HTERT RPE-1 (cell line): ENCODE measurements around the gene CXCR2.
"Not testable (repeated sequence)": the region's sequence is repeated elsewhere in the genome, so short reads cannot be mapped to it uniquely, and the experiment has no call there.

Experiments
- in situ Hi-C: fragments of 300-500 bp; cut with MboI; formaldehyde crosslinking; loops from 4 replicates; pipeline ENCODE4 v1.14.3; 2020; ENCODE audit warnings: low sequenced_read_pairs

Gene CXCR2

DNA sequence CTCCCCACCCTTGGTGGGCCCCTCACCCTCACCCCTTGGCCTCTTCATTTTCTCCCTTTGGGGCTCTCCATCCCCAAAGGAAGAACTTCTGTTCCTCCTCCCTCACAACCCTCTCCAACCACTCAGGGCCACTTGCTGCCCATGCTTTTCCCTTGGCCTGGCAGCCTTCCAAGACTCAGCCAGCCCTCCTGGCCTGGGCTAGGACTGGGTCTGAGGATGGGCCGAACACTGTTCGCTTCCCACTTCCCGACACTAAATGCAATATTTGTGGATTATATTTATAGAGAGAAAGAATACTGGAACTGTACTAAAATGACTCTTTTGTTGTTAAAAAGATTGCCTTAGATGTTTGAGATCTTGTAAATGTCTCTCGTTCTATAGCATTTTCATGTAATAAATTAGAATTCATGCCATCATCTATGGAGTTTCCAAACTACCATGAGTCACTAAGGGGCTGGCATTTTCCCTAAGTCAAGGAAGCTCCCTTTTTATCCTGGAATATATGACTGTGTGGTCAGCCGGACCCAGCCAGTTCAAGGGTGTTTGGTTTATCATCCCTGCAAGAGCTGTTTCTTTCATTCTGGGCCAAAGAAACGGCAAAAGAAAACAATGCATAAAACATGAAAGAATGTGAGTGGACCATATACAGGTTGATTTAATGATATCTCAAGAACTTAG is 3.8 kb downstream of the CXCR2 start:
- in situ Hi-C loops, result no loop called here

- in situ Hi-C loops, result no loop called here
Measured at GRCh38 chr2:218130377-218130776, 4.5 kb downstream of the CXCR2 start.

DNA sequence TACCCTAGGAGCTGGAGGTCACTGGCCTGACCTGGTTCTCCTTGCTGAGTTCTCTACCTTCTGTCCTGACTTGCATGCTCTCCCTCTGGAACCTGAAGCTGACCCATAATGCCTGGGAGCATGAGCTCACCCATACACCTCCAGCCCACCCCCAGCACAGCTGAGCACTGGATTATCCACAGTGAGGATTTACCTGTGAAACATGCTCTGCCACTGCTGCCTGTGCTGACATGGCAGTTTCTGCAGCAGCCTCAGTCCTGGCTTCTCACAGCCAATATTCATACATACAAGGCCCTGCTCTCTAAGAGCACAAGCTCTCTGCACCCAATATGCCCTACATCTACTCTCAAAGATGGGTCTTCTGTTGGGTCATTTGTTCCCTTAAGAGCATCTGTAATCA is 5.0 kb downstream of the CXCR2 start:
- in situ Hi-C loops, result no loop called here

DNA sequence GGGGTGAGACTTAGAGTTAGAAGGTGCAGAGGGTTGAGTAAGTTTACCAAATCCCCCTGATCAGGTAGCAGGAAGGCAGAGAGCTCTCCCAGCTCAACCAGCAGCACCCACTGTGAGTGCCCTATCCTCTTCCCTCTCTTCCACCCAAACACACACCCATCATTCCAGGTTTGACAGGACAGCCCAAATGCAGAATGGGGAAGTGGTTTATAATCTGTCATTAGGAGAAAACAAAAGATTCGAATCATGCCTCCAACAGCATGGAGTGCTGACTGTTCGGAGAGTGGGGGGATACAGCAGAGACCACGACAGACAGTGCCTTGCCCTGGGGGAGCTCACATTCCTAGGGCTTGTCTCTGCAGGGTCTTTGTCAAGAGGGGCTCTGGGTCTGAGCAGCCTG is 11.7 kb downstream of the CXCR2 start:
- in situ Hi-C loops, result no loop called here

DNA sequence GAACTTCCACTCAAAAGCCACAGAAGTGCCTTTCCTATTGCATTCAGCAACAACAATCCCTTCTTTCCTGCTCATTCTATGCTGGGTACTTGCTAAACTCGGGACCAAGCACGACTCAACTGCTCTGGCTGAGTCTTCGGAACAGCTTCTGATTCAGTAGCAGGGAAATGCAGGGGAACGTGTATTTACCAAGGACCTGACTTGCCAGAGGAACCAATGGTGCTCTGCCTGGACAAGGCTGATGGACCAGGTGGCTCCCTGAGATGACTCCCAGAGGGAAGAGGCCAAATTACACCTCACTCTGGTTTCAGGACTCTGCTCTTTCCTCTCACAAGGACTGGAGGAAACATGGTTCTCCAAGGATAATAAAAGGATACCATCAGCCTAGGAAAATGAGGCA is 12.2 kb downstream of the CXCR2 start:
- in situ Hi-C loops, result no loop called here

- in situ Hi-C loops, result no loop called here
Measured at GRCh38 chr2:218145124-218145523, 19.3 kb downstream of the CXCR2 start.

- in situ Hi-C loops, result no loop called here
Measured at GRCh38 chr2:218146056-218146455, 20.2 kb downstream of the CXCR2 start.

DNA sequence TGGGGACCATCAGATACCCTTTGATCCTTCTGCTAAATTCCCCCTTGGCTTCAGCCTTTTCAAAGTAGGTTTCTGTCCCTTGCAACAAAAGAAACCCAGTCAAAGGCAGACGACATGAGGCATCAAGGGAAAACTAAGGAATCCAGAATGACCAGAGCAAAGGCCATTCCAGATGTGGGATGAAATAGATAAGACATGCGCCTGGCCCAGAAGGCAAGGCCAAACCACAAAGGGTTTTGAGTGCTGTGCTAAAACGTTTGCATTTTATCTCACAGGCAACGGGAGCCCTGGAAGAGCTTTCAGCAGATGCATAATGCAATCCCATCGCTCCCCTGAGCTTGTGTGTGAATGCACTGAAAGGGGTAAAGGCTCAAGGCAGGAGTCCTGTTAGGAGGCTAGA is 23.3 kb downstream of the CXCR2 start:
- in situ Hi-C loops, result no loop called here

DNA sequence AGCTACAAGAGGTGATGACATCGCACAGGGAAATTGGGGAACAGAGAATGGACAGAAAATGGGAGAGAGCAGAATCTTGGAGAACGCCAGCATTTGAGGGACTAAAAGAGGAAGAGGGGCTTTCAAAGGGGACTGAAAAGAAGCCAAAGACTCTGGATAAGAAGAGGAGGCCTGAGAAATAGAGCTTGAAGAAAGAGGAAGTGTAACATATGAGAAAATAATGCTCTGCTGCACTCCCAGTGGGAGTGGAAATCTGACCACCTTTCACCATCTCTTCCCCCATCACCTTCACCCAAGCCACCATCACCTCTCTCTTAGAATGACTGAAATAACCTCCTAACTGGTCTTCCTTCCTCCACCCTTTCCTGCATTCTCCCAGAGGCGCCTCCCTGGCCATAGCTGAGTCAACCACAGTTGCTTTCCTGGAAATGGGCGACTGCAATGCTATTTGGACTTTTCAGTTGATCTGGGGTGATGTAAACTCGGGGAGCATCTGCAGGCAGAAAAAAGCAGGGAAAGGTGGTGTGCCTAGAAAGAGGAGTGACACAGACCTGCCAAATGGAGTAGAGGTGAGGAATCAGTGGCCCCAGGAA is 24.1 kb downstream of the CXCR2 start:
- in situ Hi-C loops, result no loop called here

DNA sequence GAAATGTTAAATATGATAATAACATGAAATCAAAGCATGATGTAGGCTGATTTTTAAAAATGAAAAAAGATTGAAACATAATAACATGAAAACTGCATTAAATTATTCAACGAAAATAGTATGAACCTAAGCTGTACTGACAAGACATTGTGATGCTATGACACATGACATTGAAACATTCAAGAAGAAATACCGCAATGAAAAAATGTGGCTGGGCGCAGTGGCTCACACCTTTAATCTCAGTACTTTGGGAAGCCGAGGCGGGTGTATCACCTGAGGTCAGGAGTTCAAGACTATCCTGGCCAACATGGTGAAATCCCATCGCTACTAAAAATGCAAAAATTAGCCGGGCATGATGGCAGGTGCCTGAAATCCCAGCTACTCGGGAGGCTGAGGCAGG is 26.3 kb downstream of the CXCR2 start:
- in situ Hi-C loops, result no loop called here

DNA sequence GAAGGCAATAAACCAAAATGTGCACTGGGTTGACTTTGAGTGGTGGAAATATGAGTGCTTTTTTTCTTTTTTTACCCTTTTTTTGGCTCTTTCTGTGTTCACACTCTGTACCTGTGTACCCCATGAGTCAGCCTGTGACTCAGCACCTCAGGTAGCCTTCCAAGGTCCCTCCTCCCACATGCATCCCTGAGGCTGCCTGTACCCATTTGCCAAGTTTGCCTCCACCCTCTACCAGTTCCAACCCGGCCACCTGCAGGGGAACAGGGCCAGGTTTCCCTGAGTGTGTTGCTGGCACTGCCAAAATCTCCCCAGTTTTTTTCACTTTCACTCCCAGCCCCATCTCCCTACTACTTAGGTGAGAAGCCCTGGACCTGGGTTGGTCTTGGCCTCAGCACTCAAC is 26.9 kb downstream of the CXCR2 start:
- in situ Hi-C loops, result no loop called here

GRCh38 chr2:218155953-218156479 is 30.2 kb downstream of the CXCR2 start:
- in situ Hi-C loops, result no loop called here

- in situ Hi-C loops, result no loop called here
Measured at GRCh38 chr2:218161644-218162043, 35.8 kb downstream of the CXCR2 start.

DNA sequence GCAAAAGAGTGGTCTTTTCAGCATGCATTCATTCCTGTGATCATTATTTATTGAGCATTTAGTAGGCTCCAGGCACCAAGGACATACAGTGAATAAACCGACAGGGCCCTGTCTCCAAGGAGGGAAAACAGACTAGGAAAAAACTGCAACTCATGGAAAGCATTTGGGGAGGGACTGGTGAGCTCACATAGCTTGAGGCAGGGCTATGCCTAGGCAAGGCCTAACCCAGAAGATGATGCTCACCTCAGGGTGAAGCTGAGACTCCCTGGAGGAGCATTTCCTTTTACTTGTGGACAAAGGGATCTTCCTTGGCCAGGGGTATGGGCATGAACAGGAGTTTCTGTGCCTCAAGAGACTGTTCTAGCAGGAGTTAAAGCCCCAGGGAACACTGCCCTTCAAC is 37.0 kb downstream of the CXCR2 start:
- in situ Hi-C loops, result no loop called here

- in situ Hi-C loops, result no loop called here
Measured at GRCh38 chr2:218166791-218167190, 41.0 kb downstream of the CXCR2 start, which contains the start of gene CXCR1. Gene CXCR1 (minus strand): TSS chr2:218166962. CDS start chr2:218165211, 1,751 bp downstream.

GRCh38 chr2:218168016-218168415 is 42.2 kb downstream of the CXCR2 start:
- in situ Hi-C loops, result no loop called here

- in situ Hi-C loops, result no loop called here
Measured at GRCh38 chr2:218168635-218169462, 43.0 kb downstream of the CXCR2 start.

DNA sequence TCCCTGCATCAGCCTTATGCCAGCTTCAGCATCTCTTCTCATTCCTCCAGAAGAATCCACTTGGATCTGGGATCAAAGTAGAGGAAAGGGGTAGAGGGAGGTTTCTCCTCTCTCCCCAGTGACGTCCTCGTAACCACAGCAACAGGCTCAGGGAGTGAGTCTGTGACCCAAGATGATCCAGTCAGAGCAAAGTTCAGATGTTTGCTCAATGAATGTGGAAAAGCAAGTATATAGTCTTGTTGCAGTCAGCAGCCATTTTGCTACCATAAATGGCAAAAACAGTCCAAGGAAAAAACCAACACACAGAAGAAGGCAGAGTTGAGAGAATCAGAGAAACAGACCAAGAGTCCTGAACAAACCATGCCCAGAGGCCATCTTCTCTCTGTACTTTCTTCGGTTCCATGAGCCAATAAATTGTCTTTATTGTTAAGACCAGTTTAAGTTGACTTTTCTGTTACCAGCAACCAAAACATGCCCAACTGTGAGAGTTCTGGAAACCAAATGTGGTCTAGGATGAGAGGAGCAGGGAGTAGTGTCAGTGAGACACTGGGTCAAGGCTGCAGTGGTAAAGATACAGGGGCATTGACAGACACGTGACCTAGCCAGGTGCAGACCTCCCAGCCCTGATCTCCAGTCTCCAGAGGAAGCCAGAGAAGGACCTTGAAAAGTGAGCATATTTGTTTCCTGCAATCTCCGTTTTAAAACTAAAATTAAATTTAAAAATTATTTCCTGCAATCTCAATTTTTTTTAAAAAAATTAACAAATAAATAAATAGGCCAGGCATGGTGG is 44.1 kb downstream of the CXCR2 start:
- in situ Hi-C loops, result no loop called here

GRCh38 chr2:218171744-218172143 is 45.9 kb downstream of the CXCR2 start:
- in situ Hi-C loops, result not testable (repeated sequence)

GRCh38 chr2:218172845-218173244 is 47.0 kb downstream of the CXCR2 start:
- in situ Hi-C loops, result no loop called here

- in situ Hi-C loops, result no loop called here
Measured at GRCh38 chr2:218179782-218180181, 54.0 kb downstream of the CXCR2 start.
